Skeletal muscle tissue (tissue), 4 donors: Measurements from ENCODE around the gene CLEC2D. TPM values are rescaled to one million over a fixed set of nuclear protein-coding genes. Genes with fewer than 3 reads are reported as not detected.
"Not testable (repeated sequence)": the region's sequence is repeated elsewhere in the genome, so short reads cannot be mapped to it uniquely, and the experiment has no call there.

Source experiments
- H3K27ac ChIP-seq: one replicate; pipeline ENCODE4 v1.7.0; 2013; ENCODE audit warnings: mild to moderate bottlenecking, low read depth, low read length, inconsistent platforms
- H3K27me3 ChIP-seq, 3 donors: one replicate each; pipeline ENCODE4 v1.7.0; 2013; ENCODE audit warnings: low read length in 3 of 3; ENCODE audit not compliant: control insufficient read depth in 3 of 3, insufficient read depth in 3 of 3
- H3K36me3 ChIP-seq, 3 donors: one replicate each; pipeline ENCODE4 v1.7.0; 2013; ENCODE audit warnings: low read length in 3 of 3; ENCODE audit not compliant: control insufficient read depth in 3 of 3, insufficient read depth in 3 of 3
- H3K4me1 ChIP-seq, 3 donors: one replicate each; pipeline ENCODE4 v1.7.0; 2013; ENCODE audit warnings: low read length in 3 of 3, mild to moderate bottlenecking in 3 of 3; ENCODE audit not compliant: control insufficient read depth in 3 of 3, insufficient read depth in 3 of 3
- H3K4me3 ChIP-seq, 3 donors: one replicate each; pipeline ENCODE4 v1.7.0; 2013; ENCODE audit warnings: low read length in 3 of 3
- H3K9ac ChIP-seq, 3 donors: one replicate each; pipeline ENCODE4 v1.7.0; 2013; ENCODE audit warnings: low read length in 3 of 3, mild to moderate bottlenecking in 3 of 3, moderate library complexity in 2 of 3, low read depth in 1 of 3
- H3K9me3 ChIP-seq, 3 donors: one replicate each; pipeline ENCODE4 v1.7.0; 2013; ENCODE audit warnings: low read length in 3 of 3; ENCODE audit not compliant: control insufficient read depth in 3 of 3
- total RNA-seq: library from RNA; depleted of rRNA; stranded (reverse); fragments of >200 nt; gene quantifications from one replicate; pipeline ENCODE4 v1.2.3, GENCODE V29; 2014
- donor health status: Osteomylitis.

CLEC2D gene
- total RNA-seq, 1 donor from 2014 or later: 12.0 TPM

DNA sequence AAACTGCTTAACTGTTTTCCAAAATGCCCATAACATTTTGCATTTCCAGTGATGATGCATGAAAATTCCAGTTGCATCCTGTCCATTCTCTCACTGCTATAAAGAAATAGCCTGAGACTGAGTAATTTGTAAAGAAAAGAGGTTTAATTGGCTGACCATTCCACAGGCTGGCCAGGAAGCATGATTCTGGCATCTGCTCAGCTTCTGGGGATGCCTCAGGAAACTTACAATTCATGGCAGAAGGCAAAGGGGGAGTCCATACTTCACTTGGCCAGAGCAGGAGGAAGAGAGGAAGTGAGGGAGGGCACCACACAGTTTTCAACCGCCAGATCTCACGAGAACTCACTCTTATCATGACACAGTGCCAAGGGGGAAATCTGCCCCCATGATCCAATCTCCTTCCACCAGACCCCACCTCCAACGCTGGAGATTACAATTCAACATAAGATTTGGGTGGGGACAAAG lies 18.2 kb upstream of the CLEC2D start:
- Histone ChIP-seq H3K9ac (no peak overlapping the region), H3K4me1 (peaks cover 8 to 28% (median 25%) of the 10 kb centered on the region in 3 donors), H3K9me3 (no peaks in the 10 kb centered on the region), H3K4me3 (peak overlapping the region in 1 of 3 donors; percentile 15), H3K36me3 (peaks cover 5 to 19% (median 5%) of the 10 kb centered on the region in 3 donors), H3K27ac (peak overlapping the region; percentile 60), H3K27me3 (no peaks in the 10 kb centered on the region)

DNA sequence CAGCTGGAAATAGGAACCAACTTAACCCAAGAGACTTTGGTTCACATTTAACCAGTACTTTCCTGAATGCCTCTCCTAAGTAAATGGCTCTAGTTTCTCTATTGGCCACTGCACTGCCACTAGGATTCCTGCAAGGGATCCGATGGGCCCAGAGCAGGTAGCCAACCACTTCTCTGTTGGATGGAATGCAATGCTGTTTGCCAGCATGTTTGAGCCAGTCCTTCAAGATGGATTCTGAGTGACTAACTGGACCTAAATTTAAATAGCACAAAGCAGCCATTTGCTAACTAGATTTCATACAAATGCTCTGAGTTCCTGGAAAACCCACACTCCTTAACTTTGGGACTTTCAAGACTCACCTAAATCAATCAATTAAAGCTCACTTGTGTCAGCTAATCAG lies 9.5 kb upstream of the CLEC2D start:
- no peak overlapping the region for H3K27ac ChIP-seq
- H3K36me3 ChIP-seq: peaks cover 0 to 27% (median 10%) of the 10 kb centered on the region in 3 donors
- no peak overlapping the region for H3K9ac ChIP-seq
- no peak overlapping the region for H3K4me3 ChIP-seq
- H3K9me3 ChIP-seq: no peaks in the 10 kb centered on the region
- H3K4me1 ChIP-seq: no peaks in the 10 kb centered on the region
- H3K27me3 ChIP-seq: no peaks in the 10 kb centered on the region

DNA sequence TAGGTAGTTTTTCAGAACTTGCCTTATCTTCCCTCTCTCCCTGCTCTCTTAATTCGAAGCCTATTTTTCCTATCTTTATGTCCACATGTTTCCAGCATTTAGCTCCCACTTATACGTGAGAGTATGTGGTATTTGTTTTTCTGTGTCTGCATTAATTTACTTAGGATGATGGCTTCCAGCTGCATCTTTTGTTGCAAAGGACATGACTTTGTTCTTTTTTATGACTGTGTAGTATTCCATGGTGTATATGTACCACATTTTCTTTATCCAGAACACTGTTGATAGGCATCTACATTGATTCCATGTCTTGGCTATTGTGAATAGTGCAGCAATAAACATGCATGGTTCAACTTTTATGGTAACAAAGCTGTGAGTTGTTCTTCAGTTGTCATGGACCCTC lies 7.8 kb upstream of the CLEC2D start:
- Histone ChIP-seq H3K4me3 (no peak overlapping the region), H3K9ac (no peak overlapping the region), H3K4me1 (no peaks in the 10 kb centered on the region), H3K27me3 (no peaks in the 10 kb centered on the region), H3K36me3 (peaks cover 0 to 17% (median 13%) of the 10 kb centered on the region in 3 donors), H3K27ac (no peak overlapping the region), H3K9me3 (no peaks in the 10 kb centered on the region)

DNA sequence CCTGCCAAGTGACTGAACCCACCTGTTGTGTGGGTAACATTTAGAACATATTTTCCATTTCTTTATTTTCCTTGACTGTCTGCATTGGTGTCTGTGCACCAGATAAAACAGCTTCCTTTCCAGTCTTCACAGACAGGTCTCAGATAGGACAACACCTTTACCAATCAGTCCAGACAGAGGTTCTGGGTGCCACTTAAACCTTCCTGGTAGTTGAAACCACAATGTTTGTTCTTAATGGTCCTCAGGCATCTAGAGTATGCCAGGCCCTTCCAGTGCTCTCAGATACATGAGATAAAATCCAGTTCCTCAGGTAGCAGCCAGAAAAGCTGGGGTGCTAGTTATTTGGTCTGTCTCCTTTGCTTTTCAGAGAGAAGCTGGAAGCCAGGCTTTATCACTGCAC lies 7.0 kb upstream of the CLEC2D start:
- H3K36me3 ChIP-seq: peaks cover 0 to 12% (median 10%) of the 10 kb centered on the region in 3 donors

DNA sequence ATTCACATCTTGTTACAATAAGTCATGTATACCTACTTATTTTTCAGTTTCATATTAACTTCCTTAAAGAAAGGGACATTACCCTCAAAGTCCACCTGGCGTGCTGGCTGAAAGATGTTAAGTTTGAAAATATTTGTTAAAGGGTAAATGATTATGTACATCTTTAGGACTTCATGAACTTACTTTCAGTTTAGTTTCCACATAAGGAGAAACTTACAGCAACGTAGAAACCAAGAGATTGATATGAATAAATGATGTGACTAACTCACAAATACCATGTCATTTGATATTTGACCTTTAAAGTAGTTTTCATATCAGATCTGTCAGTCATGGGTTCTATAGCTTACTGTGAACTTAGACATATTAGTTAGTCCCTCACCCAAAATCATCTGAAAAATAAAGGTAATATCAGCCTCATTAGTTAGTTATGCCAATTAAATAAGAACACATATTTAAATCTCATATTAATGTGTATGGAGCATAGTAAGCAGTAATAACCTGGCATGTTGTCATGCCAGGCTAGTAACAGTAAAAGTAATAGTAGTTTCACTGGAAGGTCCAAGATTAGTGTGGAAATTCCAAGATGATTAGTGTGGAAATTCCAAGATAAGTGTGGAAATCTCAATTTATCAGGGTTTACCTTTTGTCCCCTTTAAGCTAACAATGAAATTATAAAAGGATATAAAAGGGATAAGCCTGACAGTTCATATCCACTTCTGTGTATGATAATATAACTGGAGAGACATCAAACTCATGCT lies 1.9 kb upstream of the CLEC2D start:
- H3K9ac ChIP-seq: no peak overlapping the region
- H3K27me3 ChIP-seq: no peaks in the 10 kb centered on the region
- no peaks in the 10 kb centered on the region for H3K9me3 ChIP-seq
- no peak overlapping the region for H3K27ac ChIP-seq
- no peaks in the 10 kb centered on the region for H3K4me1 ChIP-seq
- no peak overlapping the region for H3K4me3 ChIP-seq
- peaks cover 0 to 5% (median 5%) of the 10 kb centered on the region in 3 donors for H3K36me3 ChIP-seq

More for the DNA sequence above, 7.0 kb upstream of the CLEC2D start:
- Histone ChIP-seq H3K4me3 (no peak overlapping the region), H3K27me3 (no peaks in the 10 kb centered on the region), H3K27ac (no peak overlapping the region), H3K9me3 (no peaks in the 10 kb centered on the region), H3K9ac (no peak overlapping the region), H3K4me1 (no peaks in the 10 kb centered on the region)

DNA sequence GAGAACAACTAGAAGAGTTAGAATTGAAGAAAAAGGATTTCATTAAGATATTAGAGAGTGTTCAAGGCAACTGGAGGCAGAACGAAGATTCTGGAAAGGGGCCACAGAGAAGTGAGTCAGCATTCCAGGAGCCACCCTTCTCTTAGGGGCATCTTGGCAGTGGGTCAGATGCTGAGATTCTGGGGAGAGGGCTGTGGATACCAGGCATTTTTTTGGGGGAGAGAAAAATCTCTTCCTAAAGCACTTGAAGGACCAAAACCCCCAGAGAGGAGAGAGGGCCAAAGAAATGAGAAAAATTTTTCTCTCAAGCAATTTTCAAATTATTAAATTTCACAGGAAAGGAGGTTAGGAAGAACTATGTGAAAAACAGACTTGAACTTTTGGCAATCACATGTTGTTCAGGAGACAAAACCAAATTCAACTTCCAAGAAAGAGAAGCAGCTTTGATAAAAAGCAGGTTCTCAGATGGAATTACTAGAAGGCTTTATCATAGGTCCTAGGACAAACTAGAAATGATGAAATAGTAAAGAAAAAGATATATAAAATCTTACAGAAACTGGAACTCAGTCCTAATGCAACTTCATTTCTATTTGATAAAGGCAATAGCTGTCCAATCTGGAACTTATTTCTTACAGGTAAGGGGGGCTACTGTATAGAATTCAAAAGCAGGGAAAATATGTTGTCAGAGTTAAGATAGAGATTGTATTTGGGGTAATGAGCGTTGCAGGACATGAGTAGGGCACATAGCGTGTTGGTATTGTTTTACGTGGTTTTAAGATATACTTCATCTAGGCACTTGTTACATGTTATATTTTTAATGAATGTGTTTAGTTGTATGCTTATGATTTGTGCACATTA lies 1.1 kb upstream of the CLEC2D start:
- Histone ChIP-seq H3K4me3 (no peak overlapping the region), H3K27me3 (no peaks in the 10 kb centered on the region), H3K27ac (no peak overlapping the region)

DNA sequence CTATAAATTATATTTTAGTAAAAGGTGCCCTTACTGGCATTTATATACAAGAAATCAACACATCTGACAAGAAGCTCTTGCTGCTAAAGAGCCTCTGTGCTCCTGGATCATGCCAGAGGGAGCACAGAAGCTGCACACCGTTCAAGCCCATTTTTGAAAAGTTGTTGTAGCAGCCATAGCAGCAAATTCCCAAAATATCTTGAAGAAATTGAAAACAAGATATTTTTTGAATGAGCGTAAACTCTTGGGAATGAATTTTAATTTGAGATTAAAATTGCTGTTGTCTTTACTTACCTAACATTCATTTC lies 540 bp upstream of the CLEC2D start:
- no peak overlapping the region for H3K4me3 ChIP-seq
- H3K9me3 ChIP-seq: no peaks in the 10 kb centered on the region
- H3K36me3 ChIP-seq: peaks cover 0 to 5% (median 4%) of the 10 kb centered on the region in 3 donors
- H3K27me3 ChIP-seq: no peaks in the 10 kb centered on the region
- H3K9ac ChIP-seq: no peak overlapping the region
- no peak overlapping the region for H3K27ac ChIP-seq
- peaks cover 0 to 6% (median 6%) of the 10 kb centered on the region in 3 donors for H3K4me1 ChIP-seq

More for the DNA sequence above, 1.1 kb upstream of the CLEC2D start:
- no peak overlapping the region for H3K9ac ChIP-seq
- H3K9me3 ChIP-seq: no peaks in the 10 kb centered on the region
- H3K4me1 ChIP-seq: peaks cover 0 to under 1% (median under 1%) of the 10 kb centered on the region in 3 donors
- peaks cover 0 to 5% (median 5%) of the 10 kb centered on the region in 3 donors for H3K36me3 ChIP-seq

DNA sequence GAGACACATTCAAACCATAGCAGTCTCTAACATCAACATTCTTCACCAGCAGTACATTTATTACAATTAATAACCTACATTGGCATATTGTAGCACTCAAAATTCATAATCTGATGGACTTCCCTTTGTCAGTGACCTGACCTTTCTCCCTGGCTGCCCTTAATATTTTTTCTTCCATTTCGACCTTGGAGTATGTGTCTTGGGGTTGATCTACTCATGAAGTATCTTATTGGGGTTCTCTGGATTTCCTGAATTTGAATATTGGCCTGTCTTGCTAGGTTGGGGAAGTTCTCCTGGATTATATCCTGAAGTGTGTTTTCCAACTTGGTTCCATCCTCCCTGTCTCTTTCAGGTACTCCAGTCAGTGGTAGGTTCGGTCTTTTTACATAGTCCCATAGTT lies 2.8 kb downstream of the CLEC2D start:
- not testable (repeated sequence) for H3K9me3 ChIP-seq, H3K27me3 ChIP-seq, H3K4me3 ChIP-seq, H3K4me1 ChIP-seq, H3K36me3 ChIP-seq, H3K27ac ChIP-seq, H3K9ac ChIP-seq

DNA sequence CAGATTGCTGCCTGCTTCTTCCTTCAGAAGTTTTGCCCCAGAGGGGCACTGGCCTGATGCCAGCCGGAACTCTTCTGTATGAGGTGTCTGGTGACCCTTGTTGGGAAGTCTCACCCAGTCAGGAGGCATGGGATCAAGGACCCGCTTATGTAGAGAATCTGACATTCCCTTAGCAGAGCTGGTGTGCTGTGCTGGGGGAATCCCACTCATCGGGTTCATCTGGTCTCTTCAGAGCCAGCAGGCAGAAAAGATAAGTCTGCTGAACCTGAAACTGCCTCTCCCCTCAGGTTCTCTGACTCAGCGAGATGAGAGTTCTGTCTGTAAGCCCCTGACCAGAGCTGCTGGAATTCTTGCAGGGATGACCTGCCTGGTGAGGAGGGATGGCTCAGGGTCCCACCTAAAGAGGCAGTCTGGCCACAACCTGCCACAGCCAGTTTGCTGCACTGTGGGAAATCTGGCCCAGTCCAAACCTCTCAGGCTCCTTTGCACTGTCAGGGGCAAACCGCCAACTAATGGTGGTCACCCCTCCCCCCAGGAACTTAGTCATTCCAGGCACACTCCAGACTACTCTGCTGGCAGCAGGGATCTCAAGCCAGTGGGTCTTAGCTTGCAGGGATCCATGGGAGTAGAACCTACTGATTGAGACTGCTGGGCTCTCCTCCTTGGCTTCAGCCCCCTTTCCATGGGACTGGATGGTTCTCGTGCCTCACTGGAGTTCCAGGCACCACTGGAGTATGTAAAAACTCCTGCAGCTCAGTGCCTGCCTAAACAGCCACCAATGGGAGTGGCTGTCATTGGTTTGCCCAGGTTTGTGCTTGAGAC lies 4.1 kb downstream of the CLEC2D start:
- H3K4me3 ChIP-seq: no peak overlapping the region
- H3K36me3 ChIP-seq: no peaks in the 10 kb centered on the region
- H3K4me1 ChIP-seq: peaks cover 0 to 7% (median 6%) of the 10 kb centered on the region in 3 donors
- peak overlapping the region in 1 of 3 donors; percentile 8 for H3K9ac ChIP-seq
- no peaks in the 10 kb centered on the region for H3K27me3 ChIP-seq
- peak overlapping the region; percentile 1 for H3K27ac ChIP-seq
- no peaks in the 10 kb centered on the region for H3K9me3 ChIP-seq
